Medulla oblongata (tissue), 1 donor: Measurements from ENCODE around the gene TCL1B.

Experiments
- DNase-seq: peaks from one replicate; pipeline ENCODE4 v3.0.0-alpha.2; 2015; ENCODE audit errors: extremely low spot score

Gene TCL1B

GRCh38 chr14:95667249-95667693 is 19.0 kb upstream of the TCL1B start:
- no peak for DNase-seq

- DNase-seq: no peak
These were observed 17.9 kb upstream of the TCL1B start for GRCh38 chr14:95668235-95668772.

- DNase-seq: no peak
These were observed 11.6 kb upstream of the TCL1B start for GRCh38 chr14:95674613-95675012.

GRCh38 chr14:95675486-95675885 is 10.7 kb upstream of the TCL1B start:
- no peak for DNase-seq

- DNase-seq: no peak
These were observed 8.9 kb upstream of the TCL1B start for GRCh38 chr14:95677179-95677835.

GRCh38 chr14:95679148-95679815 is 6.9 kb upstream of the TCL1B start:
- DNase-seq: no peak

GRCh38 chr14:95679998-95680735 is 6.1 kb upstream of the TCL1B start:
- DNase-seq: no peak

- DNase-seq: no peak
These were observed 5.1 kb upstream of the TCL1B start for GRCh38 chr14:95681153-95681552.

GRCh38 chr14:95683793-95684192 is 2.4 kb upstream of the TCL1B start:
- no peak for DNase-seq

- no peak for DNase-seq
These were observed 709 bp downstream of the TCL1B start for GRCh38 chr14:95686935-95687334.

- DNase-seq: no peak
These were observed 3.2 kb downstream of the TCL1B start for GRCh38 chr14:95689441-95689840.

GRCh38 chr14:95690815-95691214 is 4.6 kb downstream of the TCL1B start:
- DNase-seq: no peak

- no peak for DNase-seq
These were observed 5.4 kb downstream of the TCL1B start for GRCh38 chr14:95691591-95691990.

GRCh38 chr14:95692109-95692508 is 5.9 kb downstream of the TCL1B start:
- no peak for DNase-seq

- no peak for DNase-seq
These were observed 8.8 kb downstream of the TCL1B start for GRCh38 chr14:95695051-95695450.

- DNase-seq: no peak
These were observed 9.7 kb downstream of the TCL1B start for GRCh38 chr14:95695913-95696312.

GRCh38 chr14:95696741-95697140 is 10.5 kb downstream of the TCL1B start:
- no peak for DNase-seq

GRCh38 chr14:95697764-95698163 is 11.5 kb downstream of the TCL1B start:
- no peak for DNase-seq

GRCh38 chr14:95698287-95698686 is 12.1 kb downstream of the TCL1B start:
- DNase-seq: no peak

- no peak for DNase-seq
These were observed 13.2 kb downstream of the TCL1B start for GRCh38 chr14:95699412-95699811.

- DNase-seq: no peak
These were observed 14.2 kb downstream of the TCL1B start for GRCh38 chr14:95700221-95700976.

GRCh38 chr14:95701846-95702221 is 15.6 kb downstream of the TCL1B start:
- DNase-seq: no peak
